HG03460 (cell line): Measurements from ENCODE around the gene STX8.

Experiments used
- ATAC-seq: cut with Tn5 transposase; IDR thresholded peaks from one replicate; pipeline ENCODE4 v1.9.1; 2021; ENCODE audit not compliant: unreplicated experiment

STX8 gene

GRCh38 chr17:9242983-9243382, 332.6 kb downstream of the STX8 start:
- ATAC-seq, result no peak

- no peak for ATAC-seq
These were observed 333.1 kb downstream of the STX8 start for GRCh38 chr17:9242497-9242881.

- ATAC-seq, result no peak
These were observed 333.7 kb downstream of the STX8 start for GRCh38 chr17:9241774-9242496.

- no peak for ATAC-seq
These were observed 334.3 kb downstream of the STX8 start for GRCh38 chr17:9241371-9241712.

- ATAC-seq, result no peak
These were observed 334.8 kb downstream of the STX8 start for GRCh38 chr17:9240659-9241370.

GRCh38 chr17:9239793-9240658, 335.6 kb downstream of the STX8 start:
- ATAC-seq, result peak; percentile 50

- ATAC-seq, result no peak
These were observed 336.3 kb downstream of the STX8 start for GRCh38 chr17:9239246-9239792.

GRCh38 chr17:9238340-9239245, 337.0 kb downstream of the STX8 start:
- no peak for ATAC-seq

- ATAC-seq, result no peak
These were observed 337.8 kb downstream of the STX8 start for GRCh38 chr17:9237661-9238301.

GRCh38 chr17:9237053-9237410, 338.6 kb downstream of the STX8 start:
- ATAC-seq, result no peak

GRCh38 chr17:9236286-9237052, 339.2 kb downstream of the STX8 start:
- no peak for ATAC-seq

GRCh38 chr17:9235346-9235745, 340.3 kb downstream of the STX8 start:
- no peak for ATAC-seq

GRCh38 chr17:9234389-9234945, 341.2 kb downstream of the STX8 start:
- no peak for ATAC-seq

- ATAC-seq, result no peak
These were observed 341.9 kb downstream of the STX8 start for GRCh38 chr17:9233761-9234160.

GRCh38 chr17:9233271-9233599, 342.4 kb downstream of the STX8 start:
- no peak for ATAC-seq

GRCh38 chr17:9232591-9233270, 342.9 kb downstream of the STX8 start:
- ATAC-seq, result no peak

GRCh38 chr17:9232155-9232475, 343.5 kb downstream of the STX8 start:
- no peak for ATAC-seq

- ATAC-seq, result no peak
These were observed 344.0 kb downstream of the STX8 start for GRCh38 chr17:9231449-9232154.
